OCI-LY3 (cell line): Measurements from ENCODE around the gene SCUBE1.

Experiments used
- EZH2phosphoT487 ChIP-seq: fragments of 200-600 bp; shearing (Covaris generic); IDR thresholded peaks from 2 replicates; pipeline ENCODE4 v1.6.1; 2018; ENCODE audit warnings: antibody characterized with exemption, mixed run types, low read depth
- TF ChIP-seq, protein P1 (sequence below): fragments of 200-600, 300-600 bp; sonication (generic); IDR thresholded peaks from 2 replicates; pipeline ENCODE4 v1.5.1; 2014; ENCODE audit warnings: antibody characterized with exemption, low read length, low read depth

DNA sequence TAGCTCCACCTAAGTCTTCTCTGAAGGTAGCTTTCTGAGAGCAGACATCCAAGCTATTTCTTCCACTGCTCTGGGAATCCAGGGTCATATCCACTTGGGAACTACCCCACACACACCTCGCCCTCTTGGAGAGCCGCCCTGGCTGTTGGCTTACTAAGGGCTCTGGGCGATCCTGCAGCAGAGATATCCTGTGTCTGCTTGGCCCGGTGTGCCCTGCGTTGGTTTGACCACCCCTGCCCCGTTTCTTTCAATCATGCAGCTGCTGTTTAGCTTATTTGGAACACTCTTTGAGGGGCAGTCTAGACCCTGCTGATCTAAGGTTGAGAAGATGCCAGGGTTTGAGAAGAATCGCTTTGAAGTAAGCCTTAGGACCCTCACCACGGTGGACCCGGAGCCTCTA lies 17.4 kb upstream of the SCUBE1 start:
- TF ChIP-seq, protein P1, sequence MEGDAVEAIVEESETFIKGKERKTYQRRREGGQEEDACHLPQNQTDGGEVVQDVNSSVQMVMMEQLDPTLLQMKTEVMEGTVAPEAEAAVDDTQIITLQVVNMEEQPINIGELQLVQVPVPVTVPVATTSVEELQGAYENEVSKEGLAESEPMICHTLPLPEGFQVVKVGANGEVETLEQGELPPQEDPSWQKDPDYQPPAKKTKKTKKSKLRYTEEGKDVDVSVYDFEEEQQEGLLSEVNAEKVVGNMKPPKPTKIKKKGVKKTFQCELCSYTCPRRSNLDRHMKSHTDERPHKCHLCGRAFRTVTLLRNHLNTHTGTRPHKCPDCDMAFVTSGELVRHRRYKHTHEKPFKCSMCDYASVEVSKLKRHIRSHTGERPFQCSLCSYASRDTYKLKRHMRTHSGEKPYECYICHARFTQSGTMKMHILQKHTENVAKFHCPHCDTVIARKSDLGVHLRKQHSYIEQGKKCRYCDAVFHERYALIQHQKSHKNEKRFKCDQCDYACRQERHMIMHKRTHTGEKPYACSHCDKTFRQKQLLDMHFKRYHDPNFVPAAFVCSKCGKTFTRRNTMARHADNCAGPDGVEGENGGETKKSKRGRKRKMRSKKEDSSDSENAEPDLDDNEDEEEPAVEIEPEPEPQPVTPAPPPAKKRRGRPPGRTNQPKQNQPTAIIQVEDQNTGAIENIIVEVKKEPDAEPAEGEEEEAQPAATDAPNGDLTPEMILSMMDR, result no peak
- TF ChIP-seq EZH2phosphoT487, result no peak
